Right lobe of liver (tissue), 6 donors: ENCODE results near the gene GIPC2. TPM values are rescaled to one million over a fixed set of nuclear protein-coding genes. Genes with fewer than 3 reads are reported as not detected.

Source experiments
- ATAC-seq, 4 donors: fragments of 200-7000 bp; cut with Tn5 transposase; one replicate each; pipeline ENCODE4 v1.9.1; 2020; ENCODE audit warnings: mild to moderate bottlenecking in 4 of 4, moderate library complexity in 4 of 4
- DNase-seq, 3 donors: peaks; one replicate each; pipeline ENCODE4 v3.0.0-alpha.2; 2020
- H3K27ac ChIP-seq, 3 donors: fragments of 200-600 bp; one replicate each; pipeline ENCODE4 v1.8.0; 2022
- H3K27me3 ChIP-seq, 2 donors: fragments of 200-600 bp; one replicate each; pipeline ENCODE4 v1.8.0; 2022
- H3K36me3 ChIP-seq, 4 donors: fragments of 200-600 bp; sonication (generic) in 1 of 4; one replicate each; pipeline versions ENCODE4 v1.5.1 to v1.8.0; 2017 to 2022; ENCODE audit warnings: control low read depth in 1 of 4
- H3K4me1 ChIP-seq, 4 donors: fragments of 200-600 bp; sonication (generic) in 1 of 4; one replicate each; pipeline versions ENCODE4 v1.5.1 to v1.8.0; 2017 to 2022; ENCODE audit warnings: control low read depth in 1 of 4
- H3K4me3 ChIP-seq, 3 donors: fragments of 200-600 bp; one replicate each; pipeline ENCODE4 v1.8.0; 2022
- H3K9me3 ChIP-seq, 4 donors: fragments of 200-600 bp; sonication (generic) in 1 of 4; one replicate each; pipeline versions ENCODE4 v1.5.1 to v1.8.0; 2017 to 2022; ENCODE audit warnings: control low read depth in 1 of 4
- CTCF ChIP-seq, 4 donors: fragments of 200-600 bp in 3 of 4; fragments of 450-650 bp in 1 of 4; IDR thresholded peaks; one replicate each; pipeline versions ENCODE4 v1.5.1 to v1.8.0; 2016 to 2022; ENCODE audit warnings: antibody characterized with exemption in 4 of 4, mild to moderate bottlenecking in 2 of 4
- POLR2A ChIP-seq: fragments of 450-650 bp; IDR thresholded peaks from one replicate; pipeline ENCODE4 v1.6.1; 2017; ENCODE audit warnings: antibody characterized with exemption, mild to moderate bottlenecking
- WGBS: methylation state at CpG from one replicate; pipeline ENCODE4 v1.1.6; 2018; ENCODE audit warnings: low coverage, low lambda C conversion rate; ENCODE audit not compliant: insufficient coverage; ENCODE audit errors: missing lambda C conversion rate; 5-methylcytosine and 5-hydroxymethylcytosine counted together
- intact Hi-C, 2 donors: fragments of 100-400 bp; cut with DNase I; formaldehyde crosslinking; loops; one replicate each; pipeline versions ENCODE4 v1.11.2 to v1.14.1; 2022
- total RNA-seq, 6 experiments: library from RNA; depleted of rRNA in 2 of 6; stranded (reverse); fragments of >200 nt in 2 of 6; fragmentation: NEBNext Ultra II Directional in 3 of 6; extraction: Animal tissue kit (Norgen Biotek cat#: 25700) in 3 of 6; gene quantifications; one replicate each; pipeline versions ENCODE4 v1.1.0 to v1.2.4, GENCODE V29; 2016 to 2023
- donor health status: DM: no; HTN: yes; CAD: no.
- donor health status: DM: no; HTN: no; CAD: no.
- donor health status: DM: no; HTN: no; CAD: no.
- donor health status: DM: no; HTN: yes; CAD: no.
- donor health status: DM: no; HTN: yes; CAD: no.

The GIPC2 gene
- total RNA-seq, 6 experiments from 2014 or later = 4.7 to 9.8 (median 7.0) TPM

- intact Hi-C loops = no loop called here
- no peak overlapping the region for H3K27ac ChIP-seq
- H3K36me3 ChIP-seq = peaks cover 0 to 6% (median 0%) of the 10 kb centered on the region in 4 donors
- no peaks in the 10 kb centered on the region for H3K27me3 ChIP-seq
- TF ChIP-seq CTCF (IDR thresholded peaks at IDR 0.05) = no peak
- TF ChIP-seq POLR2A = no peak
- H3K4me3 ChIP-seq = no peak overlapping the region
- no peaks in the 10 kb centered on the region for H3K9me3 ChIP-seq
- 89% methylated on average over 2 of the region's 2 CpGs for WGBS
- DNase-seq (no peak), ATAC-seq (no peak)
- no peaks in the 10 kb centered on the region for H3K4me1 ChIP-seq
Observed at GRCh38 chr1:78121710-78122109, 75.9 kb downstream of the GIPC2 start.

GRCh38 chr1:78122389-78122788 lies 76.6 kb downstream of the GIPC2 start:
- intact Hi-C loops = no loop called here
- Histone ChIP-seq H3K27me3 (no peaks in the 10 kb centered on the region), H3K4me1 (no peaks in the 10 kb centered on the region), H3K9me3 (no peaks in the 10 kb centered on the region), H3K4me3 (no peak overlapping the region), H3K27ac (no peak overlapping the region), H3K36me3 (peaks cover 0 to 6% (median 0%) of the 10 kb centered on the region in 4 donors)
- 66% methylated on average over 4 of the region's 5 CpGs for WGBS
- TF ChIP-seq POLR2A (no peak), CTCF (IDR thresholded peaks at IDR 0.05) (no peak)
- DNase-seq = no peak
- no peak for ATAC-seq

GRCh38 chr1:78126506-78126905 lies 80.7 kb downstream of the GIPC2 start:
- Histone ChIP-seq H3K27me3 (no peaks in the 10 kb centered on the region), H3K9me3 (no peaks in the 10 kb centered on the region), H3K4me1 (no peaks in the 10 kb centered on the region), H3K27ac (no peak overlapping the region), H3K4me3 (no peak overlapping the region), H3K36me3 (no peaks in the 10 kb centered on the region)
- DNase-seq = no peak
- TF ChIP-seq POLR2A (no peak), CTCF (IDR thresholded peaks at IDR 0.05) (no peak)
- intact Hi-C loops = no loop called here
- no peak for ATAC-seq
- WGBS = 87% methylated on average over 2 of the region's 3 CpGs

GRCh38 chr1:78132174-78132947 lies 86.6 kb downstream of the GIPC2 start:
- no peaks in the 10 kb centered on the region for H3K9me3 ChIP-seq
- no peak for ATAC-seq
- DNase-seq = no peak
- H3K4me1 ChIP-seq = no peaks in the 10 kb centered on the region
- no peak for TF ChIP-seq CTCF (IDR thresholded peaks at IDR 0.05)
- TF ChIP-seq POLR2A = no peak
- WGBS = 87% methylated on average over 3 of the region's 3 CpGs
- intact Hi-C loops = loop anchor here in 1 of 2 donors (10.0 kb wide), 1 partner anchor 472 kb away; no protein-coding TSS in a partner anchor
- H3K27me3 ChIP-seq = no peaks in the 10 kb centered on the region
- no peak overlapping the region for H3K27ac ChIP-seq
- H3K36me3 ChIP-seq = no peaks in the 10 kb centered on the region
- H3K4me3 ChIP-seq = no peak overlapping the region
